Vagina (tissue), 2 donors: ENCODE results near the gene SBF2. TPM values are rescaled to one million over a fixed set of nuclear protein-coding genes. Genes with fewer than 3 reads are reported as not detected.
A peak's percentile ranks its signal among the peaks of the same experiment; 100 is the strongest.

Experiments used
- DNase-seq, 2 donors: peaks; one replicate each; pipeline ENCODE4 v3.0.0-alpha.2; 2017; ENCODE audit errors: extremely low spot score in 2 of 2
- H3K27ac ChIP-seq: fragments of 200-600 bp; sonication (generic); one replicate; pipeline ENCODE4 v1.5.1; 2019
- H3K27me3 ChIP-seq: fragments of 200-600 bp; sonication (generic); one replicate; pipeline ENCODE4 v1.5.1; 2019
- H3K36me3 ChIP-seq, 2 donors: fragments of 200-600 bp; sonication (generic); one replicate each; pipeline ENCODE4 v1.5.1; 2017 to 2019
- H3K4me1 ChIP-seq: fragments of 200-600 bp; sonication (generic); one replicate; pipeline ENCODE4 v1.5.1; 2019
- H3K4me3 ChIP-seq, 2 donors: fragments of 200-600 bp; sonication (generic); 1 replicate in 1 of 2; 2 replicates in 1 of 2; pipeline ENCODE4 v1.5.1; 2016 to 2019
- H3K9me3 ChIP-seq: fragments of 200-600 bp; sonication (generic); one replicate; pipeline ENCODE4 v1.5.1; 2019
- POLR2A ChIP-seq, 2 donors: fragments of 450-650 bp; IDR thresholded peaks; one replicate each; pipeline ENCODE4 v1.6.1; 2017; ENCODE audit warnings: antibody characterized with exemption in 2 of 2, mild to moderate bottlenecking in 2 of 2, moderate library complexity in 2 of 2
- POLR2AphosphoS5 ChIP-seq, 2 donors: sonication (generic); formaldehyde crosslinking; IDR thresholded peaks; one replicate each; pipeline ENCODE4 v1.9.0; 2017; ENCODE audit warnings: antibody characterized with exemption in 2 of 2, mild to moderate bottlenecking in 2 of 2, low read depth in 1 of 2; ENCODE audit not compliant: insufficient read depth in 1 of 2
- intact Hi-C: fragments of 100-400 bp; cut with DNase I; formaldehyde crosslinking; loops from one replicate; pipeline ENCODE4 v1.15.1; 2023
- total RNA-seq: library from RNA; depleted of rRNA; stranded (reverse); fragments of >200 nt; gene quantifications from one replicate; pipeline ENCODE4 v1.2.3, GENCODE V29; 2016
- TF ChIP-seq, protein P1 (sequence below), 3 experiments: fragments of 450-650 bp in 2 of 3; fragments of 200-600 bp in 1 of 3; sonication (generic) in 1 of 3; IDR thresholded peaks; one replicate each; pipeline ENCODE4 v1.5.1; 2017 to 2019; ENCODE audit warnings: antibody characterized with exemption in 3 of 3, mild to moderate bottlenecking in 2 of 3, moderate library complexity in 2 of 3

The SBF2 gene
- total RNA-seq, 1 donor from 2014 or later, result 69.5 TPM

DNA sequence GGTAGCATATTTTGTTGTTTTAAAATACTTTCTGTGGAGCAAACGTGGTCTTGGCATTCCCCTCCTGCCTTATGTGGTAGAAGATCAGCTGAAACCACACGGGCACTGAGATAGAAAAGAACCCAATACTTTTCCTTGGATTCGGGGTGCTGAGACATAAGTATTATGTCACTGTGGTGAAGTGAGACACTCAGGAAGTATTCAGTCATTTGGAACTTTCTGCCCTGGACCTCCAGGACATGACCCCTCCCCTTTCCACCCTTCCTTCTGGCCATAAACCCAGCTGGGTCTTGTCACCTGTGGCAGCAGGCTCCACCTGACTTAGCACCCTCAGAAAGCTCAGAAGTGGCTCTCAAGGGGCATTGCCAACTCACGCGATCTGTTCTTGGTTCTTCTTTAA, 506.8 kb downstream of the SBF2 start:
- no peak overlapping the region for H3K4me3 ChIP-seq
- DNase-seq, result no peak
- H3K27me3 ChIP-seq, result no peaks in the 10 kb centered on the region
- H3K36me3 ChIP-seq, result peaks cover 0 to 58% of the 10 kb centered on the region in 2 donors
- TF ChIP-seq POLR2AphosphoS5 (IDR thresholded peaks at IDR 0.05; ENCODE audit: insufficient read depth in 1 of 2, low read depth in 1 of 2) (no peak), POLR2A (IDR thresholded peaks at IDR 0.05) (no peak)
- TF ChIP-seq, protein P1, sequence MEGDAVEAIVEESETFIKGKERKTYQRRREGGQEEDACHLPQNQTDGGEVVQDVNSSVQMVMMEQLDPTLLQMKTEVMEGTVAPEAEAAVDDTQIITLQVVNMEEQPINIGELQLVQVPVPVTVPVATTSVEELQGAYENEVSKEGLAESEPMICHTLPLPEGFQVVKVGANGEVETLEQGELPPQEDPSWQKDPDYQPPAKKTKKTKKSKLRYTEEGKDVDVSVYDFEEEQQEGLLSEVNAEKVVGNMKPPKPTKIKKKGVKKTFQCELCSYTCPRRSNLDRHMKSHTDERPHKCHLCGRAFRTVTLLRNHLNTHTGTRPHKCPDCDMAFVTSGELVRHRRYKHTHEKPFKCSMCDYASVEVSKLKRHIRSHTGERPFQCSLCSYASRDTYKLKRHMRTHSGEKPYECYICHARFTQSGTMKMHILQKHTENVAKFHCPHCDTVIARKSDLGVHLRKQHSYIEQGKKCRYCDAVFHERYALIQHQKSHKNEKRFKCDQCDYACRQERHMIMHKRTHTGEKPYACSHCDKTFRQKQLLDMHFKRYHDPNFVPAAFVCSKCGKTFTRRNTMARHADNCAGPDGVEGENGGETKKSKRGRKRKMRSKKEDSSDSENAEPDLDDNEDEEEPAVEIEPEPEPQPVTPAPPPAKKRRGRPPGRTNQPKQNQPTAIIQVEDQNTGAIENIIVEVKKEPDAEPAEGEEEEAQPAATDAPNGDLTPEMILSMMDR (IDR thresholded peaks at IDR 0.05), result no peak
- peaks cover 13% of the 10 kb centered on the region for H3K4me1 ChIP-seq
- no peaks in the 10 kb centered on the region for H3K9me3 ChIP-seq
- intact Hi-C loops, result no loop called here
- H3K27ac ChIP-seq, result peak overlapping the region; percentile 46

DNA sequence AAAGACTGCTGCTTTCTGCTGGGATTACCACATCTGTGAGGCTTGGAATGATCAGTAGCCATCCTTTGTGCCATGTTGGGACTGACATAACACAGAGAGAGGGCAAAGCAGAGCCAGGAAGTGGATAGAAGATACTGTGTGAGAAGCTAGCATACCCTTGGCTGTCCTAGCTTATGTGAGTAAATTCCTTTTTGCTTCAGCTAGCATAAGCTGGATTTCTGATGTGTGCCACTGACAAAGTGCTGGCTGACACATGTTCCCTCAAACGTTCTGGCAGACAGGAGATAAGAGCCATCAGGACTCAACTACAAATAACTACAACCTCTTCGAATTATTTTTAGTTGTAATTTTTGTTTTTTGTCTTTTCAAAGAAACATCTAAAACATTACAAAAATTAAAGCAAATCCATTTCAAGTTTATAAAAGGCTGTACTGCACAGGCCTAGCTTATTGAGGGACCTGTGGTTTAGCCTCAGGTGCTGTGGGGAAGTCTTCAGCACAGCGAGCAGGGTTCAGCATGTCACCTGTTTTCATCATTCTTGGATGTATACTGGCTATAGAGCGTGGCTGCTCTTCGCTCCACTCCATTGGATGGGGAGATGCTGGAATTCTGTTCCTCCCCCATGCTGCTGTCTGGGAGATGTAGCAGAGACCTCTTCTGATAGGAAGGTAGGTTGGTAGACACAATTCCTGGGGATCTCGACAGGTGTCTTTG, 509.3 kb downstream of the SBF2 start:
- no peaks in the 10 kb centered on the region for H3K9me3 ChIP-seq
- no peak overlapping the region for H3K27ac ChIP-seq
- TF ChIP-seq POLR2A (IDR thresholded peaks at IDR 0.05) (no peak), POLR2AphosphoS5 (IDR thresholded peaks at IDR 0.05; ENCODE audit: insufficient read depth in 1 of 2, low read depth in 1 of 2) (no peak)
- TF ChIP-seq, protein P1 (IDR thresholded peaks at IDR 0.05), result no peak
- intact Hi-C loops, result no loop called here
- peaks cover 13% of the 10 kb centered on the region for H3K4me1 ChIP-seq
- no peak overlapping the region for H3K4me3 ChIP-seq
- no peaks in the 10 kb centered on the region for H3K27me3 ChIP-seq
- H3K36me3 ChIP-seq, result peaks cover 0 to 71% of the 10 kb centered on the region in 2 donors
- no peak for DNase-seq

DNA sequence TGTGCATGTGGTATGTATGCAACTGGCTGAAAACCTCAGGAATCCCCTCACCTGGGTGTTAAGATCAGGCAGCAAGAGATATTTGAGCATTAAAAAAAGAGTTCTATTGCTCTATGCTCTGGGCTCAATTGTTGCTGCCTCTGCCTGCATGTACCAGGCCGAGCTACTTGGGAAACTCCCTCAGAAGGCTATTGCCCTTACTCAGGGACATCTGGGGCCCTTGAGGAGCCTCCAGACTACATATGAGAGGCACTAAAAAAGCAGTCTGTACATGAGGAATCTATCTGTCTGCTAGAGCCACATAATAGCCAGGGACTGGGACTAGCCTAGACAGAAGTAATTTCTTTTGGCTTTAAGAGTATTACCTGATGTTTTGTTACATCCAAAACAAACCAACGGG, 510.0 kb downstream of the SBF2 start:
- Histone ChIP-seq H3K27me3 (no peaks in the 10 kb centered on the region), H3K9me3 (no peaks in the 10 kb centered on the region), H3K4me1 (peaks cover 13% of the 10 kb centered on the region), H3K36me3 (peaks cover 0 to 73% of the 10 kb centered on the region in 2 donors), H3K27ac (no peak overlapping the region), H3K4me3 (no peak overlapping the region)
- intact Hi-C loops, result no loop called here
- TF ChIP-seq, protein P1 (IDR thresholded peaks at IDR 0.05), result no peak
- TF ChIP-seq POLR2A (IDR thresholded peaks at IDR 0.05) (no peak), POLR2AphosphoS5 (IDR thresholded peaks at IDR 0.05; ENCODE audit: insufficient read depth in 1 of 2, low read depth in 1 of 2) (no peak)
- DNase-seq, result no peak

DNA sequence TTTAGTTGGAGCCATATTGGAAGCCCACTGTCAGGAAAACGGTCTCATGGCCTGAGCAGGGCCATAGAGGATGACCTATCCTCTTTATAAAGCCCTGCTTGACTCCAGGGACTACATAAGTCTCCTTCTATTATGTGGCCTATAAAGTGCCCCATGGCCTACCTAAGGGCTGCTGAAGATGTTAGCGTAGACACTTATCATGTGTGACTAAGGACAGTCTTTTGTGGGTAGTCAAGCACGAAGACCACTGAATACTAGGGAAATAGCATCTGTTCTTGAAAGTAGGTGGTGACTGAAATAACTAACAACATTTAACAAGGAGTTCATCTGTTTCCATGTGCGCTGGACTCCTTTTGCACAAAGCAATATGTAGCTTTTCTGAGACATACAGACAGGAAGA, 513.1 kb downstream of the SBF2 start:
- intact Hi-C loops, result no loop called here
- no peaks in the 10 kb centered on the region for H3K9me3 ChIP-seq
- H3K4me3 ChIP-seq, result no peak overlapping the region
- H3K27ac ChIP-seq, result no peak overlapping the region
- peaks cover under 1% of the 10 kb centered on the region for H3K4me1 ChIP-seq
- H3K36me3 ChIP-seq, result peaks cover 0 to 50% of the 10 kb centered on the region in 2 donors
- no peak for TF ChIP-seq POLR2AphosphoS5 (IDR thresholded peaks at IDR 0.05; ENCODE audit: insufficient read depth in 1 of 2, low read depth in 1 of 2)
- TF ChIP-seq, protein P1 (IDR thresholded peaks at IDR 0.05), result no peak
- no peak for TF ChIP-seq POLR2A (IDR thresholded peaks at IDR 0.05)
- DNase-seq, result no peak
- H3K27me3 ChIP-seq, result no peaks in the 10 kb centered on the region

DNA sequence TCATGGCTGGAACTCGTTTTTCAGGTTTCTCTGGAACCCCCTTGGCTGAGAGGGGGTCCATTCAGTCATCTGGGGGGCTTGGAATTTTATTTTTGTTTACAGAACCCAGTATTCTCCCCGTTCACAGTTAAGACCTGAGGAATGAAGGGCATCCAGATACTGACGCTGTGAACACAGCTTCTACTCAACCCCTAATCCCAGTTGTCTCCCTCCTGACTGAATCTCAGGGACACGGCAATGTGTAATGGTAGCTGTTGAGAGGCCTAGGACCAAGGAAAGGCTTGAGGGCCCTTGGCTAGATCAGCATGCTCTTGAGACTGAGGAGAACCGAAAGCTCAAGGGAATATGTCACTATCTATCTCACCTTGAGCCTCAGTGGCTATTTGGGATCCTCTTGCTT, 516.5 kb downstream of the SBF2 start:
- H3K27me3 ChIP-seq, result no peaks in the 10 kb centered on the region
- peak in 1 of 2 donors; percentile 44 for DNase-seq
- peaks cover 17% of the 10 kb centered on the region for H3K4me1 ChIP-seq
- TF ChIP-seq POLR2A (IDR thresholded peaks at IDR 0.05) (no peak), POLR2AphosphoS5 (IDR thresholded peaks at IDR 0.05; ENCODE audit: insufficient read depth in 1 of 2, low read depth in 1 of 2) (no peak)
- TF ChIP-seq, protein P1 (IDR thresholded peaks at IDR 0.05), result no peak
- no peak overlapping the region for H3K4me3 ChIP-seq
- H3K27ac ChIP-seq, result no peak overlapping the region
- no peaks in the 10 kb centered on the region for H3K9me3 ChIP-seq
- intact Hi-C loops, result no loop called here
- H3K36me3 ChIP-seq, result peaks cover 0 to 28% of the 10 kb centered on the region in 2 donors
